Activated CD4-positive, alpha-beta T cell treated with anti-CD3 and anti-CD28 coated beads for 48 hours (primary cell): Measurements from ENCODE around the gene LHX5.

ENCODE experiments used
- DNase-seq: peaks from one replicate; pipeline ENCODE4 v3.0.0-alpha.2; 2020

Gene LHX5

DNA sequence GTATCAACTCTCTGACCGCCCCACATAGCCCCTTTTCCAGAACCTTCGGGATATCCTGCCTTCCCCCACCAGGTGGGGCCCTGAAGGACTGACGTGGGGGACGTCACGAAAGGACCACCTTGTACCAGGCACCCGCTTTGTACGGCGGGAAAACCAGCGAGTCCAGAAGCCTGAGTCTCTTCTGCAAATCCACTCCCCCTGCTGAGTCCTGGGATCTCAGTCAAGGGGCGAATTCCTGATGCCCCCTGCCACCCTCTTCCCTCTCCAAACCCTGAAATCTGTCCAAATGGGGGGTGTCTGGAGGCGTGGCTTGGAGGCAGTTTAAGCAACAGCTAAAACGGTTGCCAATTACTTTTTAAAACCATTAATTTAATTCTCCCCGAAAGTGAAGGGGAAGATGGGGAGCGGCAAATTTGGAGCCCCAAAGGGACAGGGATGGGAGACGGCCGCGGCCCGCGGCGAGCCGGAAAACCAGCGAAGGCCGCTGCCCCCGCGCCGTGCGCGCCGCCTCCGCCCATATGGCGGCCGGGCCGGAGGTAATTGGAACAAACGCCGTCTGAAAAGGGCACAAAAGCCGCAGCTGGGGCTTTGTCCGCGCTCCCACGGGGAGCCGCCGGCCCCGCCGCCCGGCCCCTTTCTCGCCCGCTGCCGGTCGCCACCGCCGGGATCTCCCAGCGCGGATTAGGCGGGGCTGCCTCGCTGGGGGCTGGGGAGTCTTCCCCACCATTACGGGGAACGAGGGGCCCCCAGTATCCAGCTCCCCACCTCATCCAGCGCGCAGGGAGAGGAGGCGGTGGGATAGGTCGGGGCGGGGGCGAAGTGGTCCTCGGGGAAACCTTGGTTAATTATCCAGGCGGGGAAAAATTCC, 6.6 kb downstream of the LHX5 start:
- DNase-seq, result no peak

DNA sequence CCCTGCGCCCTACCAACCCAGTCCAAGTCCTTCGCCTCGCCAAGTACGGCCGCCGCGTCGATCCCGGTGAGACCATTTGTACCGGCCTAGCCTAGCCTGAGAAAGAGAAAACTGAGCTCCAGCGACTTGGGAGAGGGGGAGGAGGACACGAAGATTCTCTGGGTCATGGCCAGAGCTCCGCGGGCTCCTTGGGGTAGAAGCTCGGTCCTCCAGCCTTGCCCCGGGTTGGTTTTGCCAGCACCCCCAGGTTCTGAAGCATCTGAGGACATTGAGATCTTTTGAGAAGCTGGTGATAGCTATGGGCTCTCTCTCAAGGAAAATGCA, 7.3 kb downstream of the LHX5 start:
- DNase-seq, result no peak

DNA sequence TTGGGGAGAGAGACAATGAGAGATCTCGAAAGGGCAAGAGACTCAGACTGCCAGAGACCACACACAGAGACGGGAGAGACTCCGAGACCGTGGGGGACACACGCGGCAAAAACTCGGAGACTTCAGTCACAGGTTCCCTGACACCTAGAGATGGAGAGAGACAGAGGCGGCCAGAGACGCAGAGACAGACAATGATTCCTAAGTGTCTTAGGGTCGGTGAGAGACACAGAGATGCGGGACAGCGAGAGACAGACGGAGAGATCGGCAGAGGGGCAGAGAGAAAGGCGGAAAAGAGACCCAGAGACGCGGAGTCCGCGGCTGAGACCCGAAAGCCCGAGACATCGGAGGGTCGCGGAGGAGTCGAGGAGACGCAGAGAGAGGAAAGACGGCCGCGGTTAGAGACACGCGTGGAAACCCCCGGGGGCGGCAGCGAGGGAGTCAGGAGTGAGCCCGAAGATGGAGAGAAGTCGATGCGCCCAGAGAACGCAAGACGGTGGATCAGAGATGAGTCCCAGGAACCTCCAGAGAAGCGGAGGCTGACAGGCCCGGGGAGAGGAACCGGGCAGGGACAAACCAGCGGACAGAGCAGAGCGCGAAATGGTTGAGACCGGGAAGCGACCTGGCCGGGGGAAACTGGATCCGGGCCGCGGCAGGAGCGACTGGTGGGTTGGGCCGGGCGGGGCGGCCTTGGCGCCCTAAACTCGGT, 7.8 kb downstream of the LHX5 start:
- no peak for DNase-seq

DNA sequence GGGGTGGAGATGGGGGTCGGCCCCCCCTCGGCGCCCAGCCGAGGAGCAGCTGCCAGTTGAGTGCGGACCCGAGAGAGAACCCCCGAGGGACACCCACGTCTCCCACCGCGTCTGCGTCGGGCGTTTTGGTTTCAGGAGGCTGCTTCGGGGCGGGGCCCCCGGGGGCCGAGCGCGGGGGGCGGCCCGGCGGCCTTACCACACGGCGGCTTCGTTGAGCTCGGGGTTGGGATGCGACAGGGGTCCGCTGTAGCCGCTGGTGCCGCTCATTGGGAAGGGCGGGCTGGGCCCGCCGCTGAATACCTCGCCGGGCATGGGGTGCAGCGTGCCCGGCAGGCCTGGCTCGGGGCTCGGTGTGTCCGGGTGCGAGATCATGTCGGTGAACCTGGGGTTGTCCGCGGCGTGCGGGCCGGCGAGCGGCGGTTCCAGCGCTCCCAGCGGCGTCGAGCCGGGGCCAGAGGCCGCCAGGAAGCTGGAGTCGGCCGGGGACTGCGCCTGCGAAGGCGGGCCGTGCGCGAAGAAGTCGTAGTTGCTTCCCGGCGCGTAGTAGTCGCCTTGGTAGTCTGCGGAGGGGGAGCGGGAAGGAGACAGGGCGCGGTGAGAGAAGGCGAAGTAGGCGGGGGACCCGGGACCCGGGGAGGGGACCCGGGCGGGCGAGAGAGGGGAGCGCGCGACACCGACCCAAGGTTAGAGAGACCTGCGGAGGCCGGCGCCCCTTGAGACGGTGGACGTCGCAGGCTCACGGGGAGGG, 8.5 kb downstream of the LHX5 start:
- DNase-seq, result no peak

GRCh38 chr12:113462117-113462774, 9.4 kb downstream of the LHX5 start:
- peak; percentile 83 for DNase-seq

GRCh38 chr12:113461666-113462065, 10.0 kb downstream of the LHX5 start:
- DNase-seq, result no peak

- no peak for DNase-seq
Measured at GRCh38 chr12:113459981-113460380, 11.7 kb downstream of the LHX5 start.

GRCh38 chr12:113457710-113458109, 14.0 kb downstream of the LHX5 start:
- DNase-seq, result no peak

DNA sequence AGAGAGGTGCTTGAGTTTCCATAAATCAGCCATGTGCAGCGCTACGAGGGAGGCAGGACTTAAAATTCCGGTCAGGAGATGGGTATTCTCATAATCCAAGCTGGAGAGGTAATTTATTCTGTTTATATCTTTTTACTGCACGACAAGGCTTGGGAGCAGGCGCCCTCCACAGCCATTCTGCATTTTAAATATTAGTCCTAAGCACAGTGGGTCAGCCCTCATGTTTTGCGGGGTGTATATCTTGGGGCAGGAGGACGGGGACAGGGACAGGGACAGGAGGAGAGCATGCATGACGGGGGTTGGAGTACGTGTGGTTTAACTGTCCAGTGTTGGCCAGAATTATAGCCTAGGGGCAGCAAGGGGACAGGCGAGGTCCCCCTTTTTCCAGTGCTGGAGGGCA, 14.5 kb downstream of the LHX5 start:
- DNase-seq, result no peak

GRCh38 chr12:113456761-113457160, 14.9 kb downstream of the LHX5 start:
- DNase-seq, result no peak

- no peak for DNase-seq
Measured at GRCh38 chr12:113456199-113456598, 15.5 kb downstream of the LHX5 start.

DNA sequence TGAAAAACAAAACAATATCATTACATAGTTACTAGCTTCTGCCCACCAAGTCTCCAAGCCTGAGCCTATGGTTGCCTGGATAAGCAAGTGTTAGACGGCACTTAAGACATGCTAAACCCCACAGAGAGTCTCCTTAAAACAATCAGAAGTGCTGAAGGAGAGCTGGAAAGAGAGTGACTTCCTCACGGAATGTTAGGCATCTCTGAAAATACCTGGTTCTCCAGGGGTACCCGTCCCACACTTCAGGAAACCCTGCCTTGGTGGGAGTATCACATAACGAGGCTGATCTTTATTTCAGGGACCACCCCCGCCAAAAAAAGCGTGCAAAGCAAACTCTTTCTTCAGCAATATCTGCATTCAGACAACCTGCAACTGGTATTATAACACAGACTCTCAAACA, 18.3 kb downstream of the LHX5 start:
- no peak for DNase-seq

- no peak for DNase-seq
Measured at GRCh38 chr12:113452458-113452857, 19.2 kb downstream of the LHX5 start.

DNA sequence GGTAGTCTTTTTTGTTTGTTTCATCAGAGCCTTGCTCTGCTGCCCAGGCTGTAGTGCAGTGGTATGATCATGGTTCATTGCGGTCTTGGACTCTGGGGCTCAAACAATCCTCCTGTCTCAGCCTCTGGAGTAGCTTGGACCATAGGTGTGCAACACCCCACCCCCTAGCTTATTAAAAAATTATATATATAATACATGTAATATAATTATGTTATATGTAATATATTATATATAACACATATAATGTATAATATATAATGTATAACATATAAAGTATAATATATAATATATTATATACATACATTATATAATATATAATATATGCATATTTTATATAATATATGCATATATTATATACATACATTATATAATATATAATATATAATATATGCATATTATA, 21.8 kb downstream of the LHX5 start:
- no peak for DNase-seq

DNA sequence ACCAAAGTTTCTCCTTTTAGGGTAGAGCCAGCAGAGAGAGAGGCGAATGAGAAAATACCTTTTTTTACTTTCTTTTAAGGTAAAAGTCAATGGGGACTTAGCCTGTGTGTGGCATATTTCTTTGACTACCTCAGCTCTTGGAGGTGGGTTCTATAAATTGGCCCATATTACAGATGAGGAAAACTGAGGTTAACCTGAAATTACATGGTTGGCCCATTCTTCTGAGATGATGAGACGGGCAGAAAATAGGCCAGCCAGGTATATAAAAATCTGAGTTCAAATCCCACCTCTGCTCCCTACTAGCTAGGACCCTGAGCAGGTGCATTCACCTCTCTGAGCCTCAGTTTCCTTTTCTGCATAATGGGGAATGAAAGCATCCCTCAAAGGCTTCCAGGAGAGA, 22.4 kb downstream of the LHX5 start:
- no peak for DNase-seq

- no peak for DNase-seq
Measured at GRCh38 chr12:113448873-113449272, 22.8 kb downstream of the LHX5 start.

DNA sequence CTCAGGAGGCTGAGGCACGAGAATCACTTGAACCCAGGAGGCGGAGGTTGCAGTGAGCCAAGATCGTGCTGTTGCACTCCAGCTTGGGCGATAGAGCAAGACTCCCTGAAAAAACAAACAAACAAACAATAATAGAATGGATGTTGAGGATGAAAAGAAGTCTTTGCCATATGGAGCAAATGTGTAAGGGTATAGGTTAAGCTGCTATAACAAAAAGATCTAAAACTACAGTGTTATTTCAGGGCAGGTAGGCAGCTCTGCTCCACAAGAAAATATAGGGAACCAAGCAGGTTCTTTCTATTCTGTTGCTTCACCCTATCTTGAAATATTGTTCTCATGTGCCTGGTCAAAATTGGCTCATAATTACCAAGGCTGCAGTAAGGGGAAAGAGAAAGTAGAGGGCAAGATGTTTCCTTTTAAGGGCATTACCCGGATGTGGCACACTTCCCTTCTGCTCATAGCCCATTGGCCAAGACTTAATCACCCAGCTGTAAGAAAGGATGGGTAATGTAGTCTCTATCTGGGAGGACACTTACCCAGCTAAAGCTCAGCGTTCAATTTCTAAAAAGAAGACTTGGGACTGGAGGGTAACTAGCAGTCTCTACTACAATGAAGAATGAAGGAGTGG, 26.0 kb downstream of the LHX5 start:
- DNase-seq, result no peak

GRCh38 chr12:113443030-113443539, 28.6 kb downstream of the LHX5 start:
- DNase-seq, result no peak

- DNase-seq, result no peak
Measured at GRCh38 chr12:113440947-113441782, 30.5 kb downstream of the LHX5 start.

DNA sequence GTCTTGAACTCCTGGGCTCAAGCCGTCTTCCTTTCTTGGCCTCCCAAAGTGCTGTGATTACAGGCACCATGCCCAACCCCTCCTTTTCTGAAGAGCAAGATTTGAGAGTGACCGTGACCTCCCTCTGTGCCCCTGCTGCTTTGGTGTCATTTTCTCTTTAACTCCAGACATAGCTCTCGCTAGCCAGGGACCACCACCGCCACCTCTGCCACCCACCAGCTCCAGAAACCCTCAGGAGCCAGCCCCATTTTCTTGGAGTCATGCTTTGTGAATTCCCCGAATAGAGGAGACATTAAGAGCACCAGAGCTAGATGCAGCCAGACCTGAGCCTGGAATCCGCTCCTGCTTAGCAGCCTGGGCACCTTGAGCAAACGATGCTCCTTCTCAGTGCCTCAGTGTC, 31.3 kb downstream of the LHX5 start:
- no peak for DNase-seq

- DNase-seq, result peak; percentile 27
Measured at GRCh38 chr12:113439606-113440030, 32.1 kb downstream of the LHX5 start.

DNA sequence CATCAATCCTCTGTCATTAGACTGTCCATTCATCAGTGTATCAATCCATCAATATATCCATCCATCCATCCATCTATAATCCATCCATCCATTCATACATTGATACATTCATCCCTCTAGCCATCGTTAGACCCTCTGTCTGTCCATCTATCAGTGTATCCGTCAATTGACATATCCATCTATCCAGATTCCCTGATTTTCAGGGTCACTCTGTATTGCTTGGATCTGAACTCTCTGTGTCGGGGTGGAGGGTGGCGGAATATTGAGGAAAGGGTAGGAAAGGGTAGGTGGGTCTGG, 32.4 kb downstream of the LHX5 start:
- no peak for DNase-seq
